Cardiac muscle cell (in vitro differentiated cells and primary cell): ENCODE measurements around the gene CHRDL1. TPM values are rescaled to one million over a fixed set of nuclear protein-coding genes. Genes with fewer than 3 reads are reported as not detected.
A peak's percentile ranks its signal among the peaks of the same experiment; 100 is the strongest.

Source experiments
- DNase-seq, 2 donors: peaks; one replicate each; pipeline versions ENCODE4 v3.0.0 to v3.0.0-alpha.2; 2010 to 2017; ENCODE audit warnings: low read depth in 1 of 2, low spot score in 1 of 2
- H3K27ac ChIP-seq: fragments of 200-600 bp; sonication (generic); 2 replicates; pipeline ENCODE4 v1.5.1; 2016
- H3K27me3 ChIP-seq: fragments of 200-600 bp; sonication (generic); 2 replicates; pipeline ENCODE4 v1.6.0; 2016; ENCODE audit warnings: control low read depth
- H3K36me3 ChIP-seq: fragments of 200-600 bp; sonication (generic); 2 replicates; pipeline ENCODE4 v1.5.1; 2016; ENCODE audit warnings: control low read depth
- H3K4me1 ChIP-seq: fragments of 200-600 bp; sonication (generic); 2 replicates; pipeline ENCODE4 v1.8.1; 2017; ENCODE audit warnings: low read depth, mild to moderate bottlenecking, mixed run types
- H3K4me3 ChIP-seq: fragments of 200-600 bp; sonication (generic); 2 replicates; pipeline ENCODE4 v1.5.1; 2016; ENCODE audit warnings: mild to moderate bottlenecking
- H3K9me3 ChIP-seq: fragments of 200-600 bp; sonication (generic); 2 replicates; pipeline ENCODE4 v1.5.1; 2017; ENCODE audit warnings: low read depth, mild to moderate bottlenecking, control low read depth
- CTCF ChIP-seq: IDR thresholded peaks from 2 replicates; pipeline ENCODE4 v1.5.1; 2012; ENCODE audit warnings: low read depth, mild to moderate bottlenecking, low read length
- polyA plus RNA-seq: library from polyadenylated mRNA; unstranded; fragments of >200 nt; fragmentation: Nextera tagmentation; extraction: Ambion mirVana; gene quantifications from 2 replicates; pipeline ENCODE4 v1.2.1, GENCODE V29; 2016
- total RNA-seq: library from RNA; depleted of rRNA; stranded (reverse); fragments of >200 nt; gene quantifications from 2 replicates; pipeline ENCODE4 v1.2.3, GENCODE V29; 2016

Gene CHRDL1
- total and polyA plus RNA-seq, 2 experiments from 2014 or later, result 0.54 to 0.74 TPM

- no peaks in the 10 kb centered on the region for H3K9me3 ChIP-seq
- no peaks in the 10 kb centered on the region for H3K36me3 ChIP-seq
- DNase-seq, result peak in 1 of 2 donors; percentile 28
- no peak overlapping the region for H3K4me3 ChIP-seq
- H3K27me3 ChIP-seq, result peaks cover 30% of the 10 kb centered on the region
- H3K27ac ChIP-seq, result no peak overlapping the region
- TF ChIP-seq CTCF, result no peak
- peaks cover 11% of the 10 kb centered on the region for H3K4me1 ChIP-seq
Observed at GRCh38 chrX:110678591-110678990, 117.0 kb downstream of the CHRDL1 start.

DNA sequence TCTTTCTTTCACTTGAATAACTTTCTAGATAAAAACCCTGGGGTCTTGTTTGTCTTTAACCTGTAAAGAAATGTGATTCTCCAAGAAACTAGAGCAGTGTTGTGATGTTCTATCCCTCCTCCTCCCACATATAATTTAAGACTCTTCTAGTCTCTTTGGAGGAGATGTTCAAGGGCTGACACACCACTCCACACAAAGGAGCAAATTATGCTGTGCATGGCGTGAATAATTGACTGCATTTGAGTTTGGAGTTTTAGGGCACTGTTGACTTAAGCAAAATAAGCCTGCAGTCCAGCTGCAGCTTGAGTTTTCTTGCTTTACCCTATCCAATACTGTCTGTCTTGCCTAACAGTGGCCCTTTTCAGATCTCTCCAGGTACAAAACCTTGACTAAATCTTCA is 119.7 kb downstream of the CHRDL1 start:
- Histone ChIP-seq H3K27me3 (peaks cover 30% of the 10 kb centered on the region), H3K4me3 (no peak overlapping the region), H3K27ac (no peak overlapping the region), H3K4me1 (no peaks in the 10 kb centered on the region), H3K9me3 (no peaks in the 10 kb centered on the region), H3K36me3 (no peaks in the 10 kb centered on the region)
- no peak for DNase-seq
- no peak for TF ChIP-seq CTCF

GRCh38 chrX:110671068-110671803 is 124.4 kb downstream of the CHRDL1 start:
- no peak overlapping the region for H3K27ac ChIP-seq
- H3K36me3 ChIP-seq, result no peaks in the 10 kb centered on the region
- no peak for TF ChIP-seq CTCF
- peaks cover 6% of the 10 kb centered on the region for H3K27me3 ChIP-seq
- no peak for DNase-seq
- no peaks in the 10 kb centered on the region for H3K4me1 ChIP-seq
- no peak overlapping the region for H3K4me3 ChIP-seq
- H3K9me3 ChIP-seq, result no peaks in the 10 kb centered on the region

GRCh38 chrX:110669572-110669971 is 126.0 kb downstream of the CHRDL1 start:
- DNase-seq, result no peak
- Histone ChIP-seq H3K27me3 (peaks cover 1% of the 10 kb centered on the region), H3K9me3 (no peaks in the 10 kb centered on the region), H3K27ac (no peak overlapping the region), H3K36me3 (no peaks in the 10 kb centered on the region), H3K4me3 (no peak overlapping the region), H3K4me1 (no peaks in the 10 kb centered on the region)
- no peak for TF ChIP-seq CTCF

- H3K4me1 ChIP-seq, result no peaks in the 10 kb centered on the region
- DNase-seq, result peak in 1 of 2 donors; percentile 64
- TF ChIP-seq CTCF, result no peak
- no peak overlapping the region for H3K4me3 ChIP-seq
- no peaks in the 10 kb centered on the region for H3K9me3 ChIP-seq
- H3K27me3 ChIP-seq, result no peaks in the 10 kb centered on the region
- no peaks in the 10 kb centered on the region for H3K36me3 ChIP-seq
- H3K27ac ChIP-seq, result no peak overlapping the region
Observed at GRCh38 chrX:110667706-110668105, 127.9 kb downstream of the CHRDL1 start.
